Stimulated activated CD4-positive, alpha-beta T cell treated with anti-CD3 and anti-CD28 coated beads, Interleukin-2, amount 100 ng/mL, for 4 hours (primary cell): Measurements from ENCODE around the gene DISC1.
"Not testable (repeated sequence)": the region's sequence is repeated elsewhere in the genome, so short reads cannot be mapped to it uniquely, and the experiment has no call there.

ENCODE experiments used
- DNase-seq: peaks from one replicate; pipeline ENCODE4 v3.0.0-alpha.2; 2020; ENCODE audit warnings: low read depth

Gene DISC1

GRCh38 chr1:231733063-231733462 is 106.5 kb downstream of the DISC1 start:
- no peak for DNase-seq

DNA sequence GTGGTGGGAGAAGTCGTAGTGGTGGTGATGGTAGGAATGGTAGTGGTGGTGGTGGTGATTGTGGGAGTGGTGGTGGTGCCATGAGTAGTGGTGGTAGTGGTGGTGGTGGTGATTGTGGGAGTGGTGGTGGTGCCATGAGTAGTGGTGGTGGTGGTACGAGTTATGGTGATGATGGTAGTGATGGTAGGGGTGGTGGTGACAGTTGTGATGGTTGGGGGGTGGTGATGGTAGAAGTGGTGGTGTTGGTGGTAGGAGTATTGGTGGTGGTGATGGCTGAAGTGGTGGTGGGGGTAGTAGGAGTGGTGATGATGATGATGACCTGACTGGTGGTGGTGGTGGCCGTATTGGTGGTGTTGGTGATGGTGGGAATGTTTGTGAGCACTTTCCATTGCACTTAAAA is 107.1 kb downstream of the DISC1 start:
- DNase-seq = no peak

DNA sequence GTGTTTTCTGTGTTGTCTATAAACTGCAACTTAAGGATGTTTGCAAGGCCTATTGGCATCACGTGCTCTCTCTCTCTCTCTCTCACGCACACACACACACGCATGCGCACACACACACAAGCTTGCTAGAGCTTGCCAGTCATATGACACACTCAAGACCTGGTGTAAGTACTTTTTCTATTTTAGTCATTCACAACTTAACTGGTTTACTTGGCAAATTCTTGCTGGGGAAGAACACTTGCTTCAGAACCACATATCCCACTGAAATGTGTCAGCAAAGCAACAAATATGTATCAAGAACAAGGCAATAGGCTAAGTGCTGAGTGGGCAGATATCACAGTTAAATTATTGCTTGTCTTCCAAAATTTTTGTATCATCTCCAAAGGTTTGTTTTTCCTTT is 107.8 kb downstream of the DISC1 start:
- no peak for DNase-seq

- no peak for DNase-seq
These were observed 108.8 kb downstream of the DISC1 start for GRCh38 chr1:231735411-231735810.

GRCh38 chr1:231735941-231736340 is 109.4 kb downstream of the DISC1 start:
- DNase-seq = no peak

DNA sequence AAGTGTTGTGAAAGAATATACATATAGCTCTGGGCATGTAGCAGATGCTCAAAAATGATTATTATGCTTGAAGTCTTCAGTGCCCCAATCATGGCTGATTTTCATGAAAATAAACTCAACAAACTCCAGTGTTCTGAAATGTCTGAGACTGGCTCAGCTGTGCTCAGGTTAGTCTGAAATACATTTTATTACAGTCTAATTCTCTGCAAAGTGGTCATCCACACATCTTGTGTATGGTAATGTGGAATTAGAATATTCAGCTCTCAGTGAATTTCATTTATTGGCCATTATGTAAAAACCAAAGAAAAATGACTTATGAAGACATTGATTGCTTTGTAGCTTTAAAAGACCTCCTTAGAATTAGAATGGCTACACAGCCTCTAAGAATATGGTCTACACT is 109.9 kb downstream of the DISC1 start:
- no peak for DNase-seq

- no peak for DNase-seq
These were observed 112.0 kb downstream of the DISC1 start for GRCh38 chr1:231738554-231738953.

- DNase-seq = no peak
These were observed 117.4 kb downstream of the DISC1 start for GRCh38 chr1:231743966-231744365.

- DNase-seq = no peak
These were observed 122.3 kb downstream of the DISC1 start for GRCh38 chr1:231748760-231749415.

DNA sequence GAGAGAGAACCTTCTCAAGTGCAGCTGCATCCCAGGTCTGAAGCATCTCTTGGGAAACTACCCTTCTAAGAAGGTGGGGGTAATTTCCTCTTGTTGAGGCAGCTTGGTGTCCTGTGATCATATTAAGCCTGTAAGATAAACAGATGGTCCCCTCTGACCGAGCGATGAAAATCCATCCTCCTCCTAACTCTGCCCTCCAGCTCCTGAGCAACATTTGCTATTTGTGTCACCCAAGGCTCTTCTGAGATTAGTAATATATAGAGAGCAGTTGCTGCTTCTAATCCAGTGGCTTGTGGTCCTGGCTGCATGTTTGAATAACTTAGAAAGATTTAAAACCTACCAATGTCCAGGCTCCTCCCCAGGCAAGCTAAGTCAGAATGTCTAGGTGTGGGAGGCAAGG is 123.7 kb downstream of the DISC1 start:
- no peak for DNase-seq

- DNase-seq = no peak
These were observed 124.3 kb downstream of the DISC1 start for GRCh38 chr1:231750818-231751362.

DNA sequence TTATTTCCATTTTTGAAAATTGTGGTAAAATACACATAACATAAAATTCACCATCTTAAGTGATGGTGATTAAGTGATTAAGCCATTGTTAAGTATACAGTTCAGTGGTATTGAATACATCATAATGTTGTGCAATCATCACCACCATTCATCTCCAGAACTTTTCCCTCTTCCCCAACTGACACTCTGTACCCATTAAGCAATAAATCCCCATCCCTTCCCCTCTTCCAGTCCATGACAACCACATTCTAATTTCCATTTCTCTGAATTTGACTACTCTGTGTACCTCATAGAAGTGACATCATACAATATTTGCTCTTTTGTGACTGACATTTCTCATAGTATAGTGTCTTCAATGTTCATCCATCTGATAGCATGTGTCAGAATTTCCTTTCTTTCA is 124.8 kb downstream of the DISC1 start:
- DNase-seq = no peak

- DNase-seq = no peak
These were observed 126.7 kb downstream of the DISC1 start for GRCh38 chr1:231753313-231753712.

DNA sequence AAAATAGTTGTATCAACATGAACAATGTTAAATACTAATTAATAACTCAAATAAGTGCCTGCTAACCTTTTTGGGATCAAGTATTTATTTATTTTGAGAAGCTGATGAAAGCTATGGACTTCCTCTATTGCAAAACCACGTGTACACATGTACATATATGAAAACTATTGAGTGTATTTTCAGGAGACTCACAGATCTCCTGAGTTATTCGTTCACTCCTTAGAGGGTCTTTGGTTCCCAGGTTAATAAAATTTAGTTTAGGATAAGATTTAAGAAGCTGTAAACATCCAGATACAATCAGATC is 130.5 kb downstream of the DISC1 start:
- no peak for DNase-seq

- no peak for DNase-seq
These were observed 131.2 kb downstream of the DISC1 start for GRCh38 chr1:231757759-231758158.

GRCh38 chr1:231761252-231761651 is 134.7 kb downstream of the DISC1 start:
- no peak for DNase-seq

- no peak for DNase-seq
These were observed 135.4 kb downstream of the DISC1 start for GRCh38 chr1:231761747-231762541.

GRCh38 chr1:231763456-231763855 is 136.9 kb downstream of the DISC1 start:
- DNase-seq = no peak

DNA sequence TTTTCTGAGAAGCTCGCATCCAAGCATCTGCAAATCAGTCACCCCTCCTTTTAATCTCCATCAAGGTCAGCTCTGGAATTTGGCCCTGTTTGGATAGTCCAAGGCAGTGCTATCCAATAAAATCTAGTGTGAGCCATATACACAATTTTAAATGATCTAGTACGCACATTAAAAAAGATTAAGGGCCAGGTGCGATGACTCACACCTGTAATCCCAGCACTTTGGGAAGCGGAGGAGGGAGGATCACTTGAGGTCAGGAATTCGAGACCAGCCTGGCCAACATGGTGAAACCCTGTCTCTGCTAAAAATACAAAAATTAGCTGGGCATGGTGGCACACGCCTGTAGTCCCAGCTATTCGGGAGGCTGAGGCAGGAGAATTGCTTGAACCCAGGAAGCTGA is 139.2 kb downstream of the DISC1 start:
- DNase-seq = not testable (repeated sequence)

- no peak for DNase-seq
These were observed 140.9 kb downstream of the DISC1 start for GRCh38 chr1:231767471-231767870.

- DNase-seq = no peak
These were observed 141.8 kb downstream of the DISC1 start for GRCh38 chr1:231768416-231768815.

- DNase-seq = no peak
These were observed 144.1 kb downstream of the DISC1 start for GRCh38 chr1:231770506-231771175.

- DNase-seq = no peak
These were observed 148.2 kb downstream of the DISC1 start for GRCh38 chr1:231774719-231775335.
